Measurements from ENCODE around the gene ARL8B. TPM values are rescaled to one million over a fixed set of nuclear protein-coding genes. Genes with fewer than 3 reads are reported as not detected.

The ARL8B gene
- total RNA-seq, 1 donor from 2014 or later = 39.3 TPM

- H3K27ac ChIP-seq = no peak overlapping the region
- no peak overlapping the region for H3K4me3 Mint-ChIP-seq
- peaks cover 4% of the 10 kb centered on the region for H3K4me1 Mint-ChIP-seq
- H3K27ac Mint-ChIP-seq = no peak overlapping the region
- H3F3A ChIP-seq (ENCODE audit: low read depth) = no peaks in the 10 kb centered on the region
- H3K9me3 Mint-ChIP-seq = no peaks in the 10 kb centered on the region
- H3K4me3 ChIP-seq = no peak overlapping the region
- H3K36me3 Mint-ChIP-seq = peaks cover 30% of the 10 kb centered on the region
- no peaks in the 10 kb centered on the region for H3K27me3 ChIP-seq
- H3K4me1 ChIP-seq = no peaks in the 10 kb centered on the region
- peaks cover 26% of the 10 kb centered on the region for H3K79me2 ChIP-seq (ENCODE audit: low read depth)
- no peak for DNase-seq (ENCODE audit: low spot score)
- no peaks in the 10 kb centered on the region for H3K27me3 Mint-ChIP-seq (ENCODE audit: insufficient read depth, low read depth)
- H3K9me3 ChIP-seq (ENCODE audit: low read depth) = no peaks in the 10 kb centered on the region
- TF ChIP-seq EZH2 (IDR thresholded peaks at IDR 0.05) (no peak), CTCF (IDR thresholded peaks at IDR 0.05) (no peak), EZH2phosphoT487 (IDR thresholded peaks at IDR 0.05) (no peak)
- no peak overlapping the region for H2AFZ ChIP-seq (replicated peaks)
- H3K36me3 ChIP-seq = no peaks in the 10 kb centered on the region
- no peak overlapping the region for H3K4me2 ChIP-seq
- no peaks in the 10 kb centered on the region for H4K20me1 ChIP-seq (ENCODE audit: low read depth)
- H3K9ac ChIP-seq = no peak overlapping the region
These were observed 73.5 kb downstream of the ARL8B start for GRCh38 chr3:5195605-5196004.

- no peak overlapping the region for H3K27ac Mint-ChIP-seq
- no peak overlapping the region for H2AFZ ChIP-seq (replicated peaks)
- no peak overlapping the region for H3K4me3 ChIP-seq
- peaks cover 32% of the 10 kb centered on the region for H3K36me3 Mint-ChIP-seq
- no peaks in the 10 kb centered on the region for H3K36me3 ChIP-seq
- TF ChIP-seq EZH2phosphoT487 (IDR thresholded peaks at IDR 0.05) = no peak
- TF ChIP-seq EZH2 (IDR thresholded peaks at IDR 0.05) = no peak
- no peak for TF ChIP-seq CTCF (IDR thresholded peaks at IDR 0.05)
- H3K4me1 Mint-ChIP-seq = peaks cover 1% of the 10 kb centered on the region
- no peak overlapping the region for H3K4me2 ChIP-seq
- H3K79me2 ChIP-seq (ENCODE audit: low read depth) = peaks cover 12% of the 10 kb centered on the region
- no peaks in the 10 kb centered on the region for H4K20me1 ChIP-seq (ENCODE audit: low read depth)
- H3K27me3 Mint-ChIP-seq (ENCODE audit: insufficient read depth, low read depth) = no peaks in the 10 kb centered on the region
- no peak overlapping the region for H3K4me3 Mint-ChIP-seq
- no peaks in the 10 kb centered on the region for H3F3A ChIP-seq (ENCODE audit: low read depth)
- no peaks in the 10 kb centered on the region for H3K9me3 Mint-ChIP-seq
- H3K4me1 ChIP-seq = no peaks in the 10 kb centered on the region
- H3K9ac ChIP-seq = no peak overlapping the region
- no peaks in the 10 kb centered on the region for H3K9me3 ChIP-seq (ENCODE audit: low read depth)
- no peaks in the 10 kb centered on the region for H3K27me3 ChIP-seq
- no peak overlapping the region for H3K27ac ChIP-seq
- DNase-seq (ENCODE audit: low spot score) = no peak
These were observed 74.9 kb downstream of the ARL8B start for GRCh38 chr3:5197022-5197421.

- DNase-seq (ENCODE audit: low spot score) = no peak
- no peak overlapping the region for H3K4me3 ChIP-seq
- H3K36me3 ChIP-seq = no peaks in the 10 kb centered on the region
- no peak overlapping the region for H3K27ac ChIP-seq
- no peaks in the 10 kb centered on the region for H3F3A ChIP-seq (ENCODE audit: low read depth)
- Mint-ChIP-seq H3K4me1 (no peaks in the 10 kb centered on the region), H3K36me3 (peaks cover 29% of the 10 kb centered on the region), H3K27ac (no peak overlapping the region), H3K27me3 (ENCODE audit: insufficient read depth, low read depth) (no peaks in the 10 kb centered on the region), H3K4me3 (no peak overlapping the region), H3K9me3 (no peaks in the 10 kb centered on the region)
- no peak overlapping the region for H2AFZ ChIP-seq (replicated peaks)
- H4K20me1 ChIP-seq (ENCODE audit: low read depth) = no peaks in the 10 kb centered on the region
- H3K9ac ChIP-seq = no peak overlapping the region
- H3K27me3 ChIP-seq = no peaks in the 10 kb centered on the region
- H3K4me2 ChIP-seq = no peak overlapping the region
- H3K9me3 ChIP-seq (ENCODE audit: low read depth) = no peaks in the 10 kb centered on the region
- H3K79me2 ChIP-seq (ENCODE audit: low read depth) = peaks cover 6% of the 10 kb centered on the region
- TF ChIP-seq EZH2 (IDR thresholded peaks at IDR 0.05) = no peak
- no peaks in the 10 kb centered on the region for H3K4me1 ChIP-seq
These were observed 75.6 kb downstream of the ARL8B start for GRCh38 chr3:5197470-5198312.

- H3K27ac ChIP-seq = no peak overlapping the region
- no peaks in the 10 kb centered on the region for H3K9me3 Mint-ChIP-seq
- H3K27ac Mint-ChIP-seq = no peak overlapping the region
- H3K4me3 ChIP-seq = no peak overlapping the region
- H3K27me3 Mint-ChIP-seq (ENCODE audit: insufficient read depth, low read depth) = no peaks in the 10 kb centered on the region
- H3K79me2 ChIP-seq (ENCODE audit: low read depth) = peaks cover 6% of the 10 kb centered on the region
- H3K4me3 Mint-ChIP-seq = no peak overlapping the region
- no peak overlapping the region for H3K4me2 ChIP-seq
- no peak overlapping the region for H3K9ac ChIP-seq
- no peaks in the 10 kb centered on the region for H3K4me1 ChIP-seq
- no peaks in the 10 kb centered on the region for H3K27me3 ChIP-seq
- no peaks in the 10 kb centered on the region for H4K20me1 ChIP-seq (ENCODE audit: low read depth)
- no peaks in the 10 kb centered on the region for H3K4me1 Mint-ChIP-seq
- H3K36me3 ChIP-seq = no peaks in the 10 kb centered on the region
- no peaks in the 10 kb centered on the region for H3K9me3 ChIP-seq (ENCODE audit: low read depth)
- TF ChIP-seq EZH2 (IDR thresholded peaks at IDR 0.05) (no peak), EZH2phosphoT487 (IDR thresholded peaks at IDR 0.05) (no peak), CTCF (IDR thresholded peaks at IDR 0.05) (no peak)
- H3K36me3 Mint-ChIP-seq = peaks cover 26% of the 10 kb centered on the region
- H3F3A ChIP-seq (ENCODE audit: low read depth) = no peaks in the 10 kb centered on the region
- H2AFZ ChIP-seq (replicated peaks) = no peak overlapping the region
- no peak for DNase-seq (ENCODE audit: low spot score)
These were observed 76.2 kb downstream of the ARL8B start for GRCh38 chr3:5198313-5198677.
